Upper lobe of right lung (tissue), 1 donor: Measurements from ENCODE around the gene CTXND1. TPM values are rescaled to one million over a fixed set of nuclear protein-coding genes. Genes with fewer than 3 reads are reported as not detected.

ENCODE experiments used
- ATAC-seq: fragments of 200-7000 bp; cut with Tn5 transposase; one replicate; pipeline ENCODE4 v1.9.1; 2020; ENCODE audit warnings: mild to moderate bottlenecking, moderate library complexity
- DNase-seq: peaks from one replicate; pipeline ENCODE4 v3.0.0-alpha.2; 2020
- H3K27ac ChIP-seq: fragments of 200-600 bp; one replicate; pipeline ENCODE4 v1.8.0; 2022
- H3K27me3 ChIP-seq: fragments of 200-600 bp; one replicate; pipeline ENCODE4 v1.8.0; 2022; ENCODE audit warnings: mild to moderate bottlenecking
- H3K36me3 ChIP-seq: fragments of 200-600 bp; one replicate; pipeline ENCODE4 v1.8.0; 2022
- H3K4me1 ChIP-seq: fragments of 200-600 bp; one replicate; pipeline ENCODE4 v1.8.0; 2022
- H3K4me3 ChIP-seq: fragments of 200-600 bp; one replicate; pipeline ENCODE4 v1.8.0; 2022; ENCODE audit warnings: mild to moderate bottlenecking
- H3K9me3 ChIP-seq: fragments of 200-600 bp; one replicate; pipeline ENCODE4 v1.8.0; 2022
- intact Hi-C: fragments of 100-400 bp; cut with DNase I; formaldehyde crosslinking; loops from one replicate; pipeline ENCODE4 v1.11.0; 2022
- total RNA-seq: library from RNA; stranded (reverse); fragmentation: NEBNext Ultra II Directional; extraction: Animal tissue kit (Norgen Biotek cat#: 25700); gene quantifications from one replicate; pipeline ENCODE4 v1.2.1, GENCODE V29; 2021
- TF ChIP-seq, protein P1 (sequence below): fragments of 200-600 bp; IDR thresholded peaks from one replicate; pipeline ENCODE4 v1.8.0; 2022; ENCODE audit warnings: antibody characterized with exemption
- donor health status: DM: no; HTN: yes; CAD: no; lungs with severe emphysema.

CTXND1 gene
- total RNA-seq, 1 donor from 2014 or later: 1.9 TPM

DNA sequence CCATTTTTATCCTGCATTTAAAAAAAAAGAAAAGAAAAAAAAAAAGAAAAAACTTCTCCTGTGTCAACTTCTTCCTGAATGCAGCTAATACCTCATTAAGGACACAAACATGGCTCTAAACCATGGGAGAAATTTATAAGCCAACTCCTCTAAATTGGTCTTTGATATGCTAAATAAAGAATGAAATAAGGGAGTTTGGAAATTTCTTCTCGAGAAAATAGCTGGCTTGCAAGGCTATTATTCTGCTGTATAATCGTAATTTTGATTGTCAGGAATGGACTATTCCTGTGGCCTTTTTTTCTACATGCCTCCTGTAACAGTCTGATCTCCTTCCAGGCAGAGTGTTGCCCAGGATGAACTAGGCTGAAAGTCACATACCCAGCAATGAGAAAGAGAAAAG lies 20.6 kb downstream of the CTXND1 start:
- DNase-seq (no peak), ATAC-seq (no peak)
- Histone ChIP-seq H3K36me3 (no peaks in the 10 kb centered on the region), H3K4me1 (no peaks in the 10 kb centered on the region), H3K9me3 (no peaks in the 10 kb centered on the region), H3K4me3 (no peak overlapping the region), H3K27ac (no peak overlapping the region), H3K27me3 (no peaks in the 10 kb centered on the region)
- intact Hi-C loops: no loop called here
- TF ChIP-seq, protein P1, sequence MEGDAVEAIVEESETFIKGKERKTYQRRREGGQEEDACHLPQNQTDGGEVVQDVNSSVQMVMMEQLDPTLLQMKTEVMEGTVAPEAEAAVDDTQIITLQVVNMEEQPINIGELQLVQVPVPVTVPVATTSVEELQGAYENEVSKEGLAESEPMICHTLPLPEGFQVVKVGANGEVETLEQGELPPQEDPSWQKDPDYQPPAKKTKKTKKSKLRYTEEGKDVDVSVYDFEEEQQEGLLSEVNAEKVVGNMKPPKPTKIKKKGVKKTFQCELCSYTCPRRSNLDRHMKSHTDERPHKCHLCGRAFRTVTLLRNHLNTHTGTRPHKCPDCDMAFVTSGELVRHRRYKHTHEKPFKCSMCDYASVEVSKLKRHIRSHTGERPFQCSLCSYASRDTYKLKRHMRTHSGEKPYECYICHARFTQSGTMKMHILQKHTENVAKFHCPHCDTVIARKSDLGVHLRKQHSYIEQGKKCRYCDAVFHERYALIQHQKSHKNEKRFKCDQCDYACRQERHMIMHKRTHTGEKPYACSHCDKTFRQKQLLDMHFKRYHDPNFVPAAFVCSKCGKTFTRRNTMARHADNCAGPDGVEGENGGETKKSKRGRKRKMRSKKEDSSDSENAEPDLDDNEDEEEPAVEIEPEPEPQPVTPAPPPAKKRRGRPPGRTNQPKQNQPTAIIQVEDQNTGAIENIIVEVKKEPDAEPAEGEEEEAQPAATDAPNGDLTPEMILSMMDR: no peak

DNA sequence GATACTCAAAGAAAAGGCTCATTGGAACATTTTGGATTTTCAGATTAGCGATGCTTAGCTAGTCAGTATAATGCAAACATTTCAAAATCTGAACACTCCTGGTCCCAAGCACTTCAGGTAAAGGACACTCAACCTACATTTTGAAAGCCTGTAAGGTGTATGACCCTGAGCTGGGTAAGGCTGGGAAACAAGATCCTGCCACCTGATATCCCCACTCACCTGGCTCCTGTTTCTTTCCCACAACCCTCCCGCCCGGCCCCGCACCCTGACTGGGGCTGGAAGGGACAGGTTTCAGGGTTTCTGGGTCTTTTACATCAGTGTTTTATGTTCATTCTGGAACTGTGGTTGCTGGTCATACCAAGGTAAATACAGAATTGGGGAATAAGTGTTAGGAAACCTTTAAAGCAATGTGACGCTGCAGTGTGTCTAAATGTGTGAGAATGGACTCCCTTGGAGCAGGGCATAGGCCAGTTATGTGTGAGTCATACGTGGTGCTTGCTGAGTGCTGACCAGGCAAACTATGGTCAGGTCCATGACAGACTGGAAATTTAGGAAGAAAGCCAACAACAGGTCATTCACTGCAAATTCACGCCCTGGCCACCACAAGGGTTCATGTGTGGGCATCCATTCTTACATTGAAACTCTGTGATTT lies 22.9 kb downstream of the CTXND1 start:
- ATAC-seq (peak; percentile 92), DNase-seq (peak; percentile 69)
- Histone ChIP-seq H3K9me3 (no peaks in the 10 kb centered on the region), H3K27ac (no peak overlapping the region), H3K27me3 (no peaks in the 10 kb centered on the region), H3K4me1 (no peaks in the 10 kb centered on the region), H3K4me3 (no peak overlapping the region), H3K36me3 (no peaks in the 10 kb centered on the region)
- TF ChIP-seq, protein P1: no peak
- intact Hi-C loops: no loop called here

DNA sequence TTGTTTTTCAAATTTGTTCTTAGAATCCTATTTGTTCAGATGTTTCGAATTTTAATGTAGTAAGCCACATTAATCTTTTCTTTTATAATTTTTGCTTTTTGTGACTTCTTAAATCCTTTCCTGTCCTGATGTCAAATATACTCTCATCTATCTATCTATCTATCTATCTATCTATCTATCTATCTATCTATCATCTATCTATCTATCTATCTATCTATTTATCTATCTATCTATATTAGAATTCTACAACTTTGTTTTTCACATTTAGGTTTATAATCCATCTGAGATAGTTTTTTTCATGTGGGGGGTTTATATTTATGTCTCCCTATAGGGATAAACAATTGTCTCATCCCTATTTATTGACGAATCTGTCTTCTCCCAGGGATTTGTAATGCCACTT lies 32.1 kb downstream of the CTXND1 start:
- Histone ChIP-seq H3K36me3 (no peaks in the 10 kb centered on the region), H3K4me3 (no peak overlapping the region), H3K4me1 (no peaks in the 10 kb centered on the region), H3K27ac (no peak overlapping the region), H3K9me3 (no peaks in the 10 kb centered on the region), H3K27me3 (no peaks in the 10 kb centered on the region)
- ATAC-seq: no peak
- intact Hi-C loops: no loop called here
- TF ChIP-seq, protein P1: no peak
- DNase-seq: no peak

DNA sequence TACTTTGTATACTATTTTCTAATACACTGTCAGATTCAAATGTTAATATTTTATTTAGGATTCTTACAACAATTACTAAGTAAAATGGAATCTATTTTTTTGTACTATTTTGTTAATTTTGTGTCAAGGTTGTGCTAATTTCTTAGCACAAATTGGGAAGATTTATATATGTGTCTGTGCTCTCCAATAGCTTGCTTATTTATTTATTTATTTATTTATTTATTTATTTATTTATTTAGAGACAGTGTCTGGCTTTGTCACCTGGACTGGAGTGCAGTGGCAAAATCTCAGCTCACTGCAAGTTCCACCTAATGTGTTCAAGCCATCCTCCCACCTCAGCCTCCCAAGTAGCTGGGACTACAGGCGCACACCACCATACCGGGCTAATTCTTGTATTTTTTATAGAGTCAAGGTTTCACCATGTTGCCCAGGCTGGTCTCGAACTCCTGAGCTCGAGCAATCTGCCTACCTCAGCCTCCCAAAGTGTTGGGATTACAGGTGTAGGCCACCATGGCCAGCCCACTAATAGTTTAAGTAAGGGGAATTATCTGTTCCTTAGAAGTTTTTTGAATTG lies 34.6 kb downstream of the CTXND1 start:
- H3K4me1 ChIP-seq: no peaks in the 10 kb centered on the region
- no peaks in the 10 kb centered on the region for H3K36me3 ChIP-seq
- no peaks in the 10 kb centered on the region for H3K9me3 ChIP-seq
- no peaks in the 10 kb centered on the region for H3K27me3 ChIP-seq
- TF ChIP-seq, protein P1: no peak
- ATAC-seq: no peak
- intact Hi-C loops: no loop called here
- no peak overlapping the region for H3K27ac ChIP-seq
- no peak overlapping the region for H3K4me3 ChIP-seq
- DNase-seq: no peak

DNA sequence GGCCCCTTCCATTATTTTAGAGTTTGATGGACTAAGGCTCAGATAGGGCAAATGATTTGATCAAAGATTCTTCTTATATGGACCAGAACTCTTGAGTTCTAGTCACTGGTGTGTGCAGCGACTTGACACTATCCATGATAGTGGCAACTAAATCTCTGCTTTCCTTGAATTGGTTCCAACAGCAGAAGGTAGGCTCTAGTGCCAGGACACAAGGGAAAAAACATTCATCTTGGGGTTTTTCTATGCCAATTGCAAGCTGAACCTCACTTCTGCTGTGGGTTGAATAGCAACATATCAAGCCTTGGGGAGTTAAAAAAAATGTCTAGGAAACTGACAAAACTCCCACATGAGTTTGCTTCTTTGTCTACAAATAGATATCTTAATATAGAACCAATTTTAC lies 35.1 kb downstream of the CTXND1 start:
- ATAC-seq (no peak), DNase-seq (no peak)
- Histone ChIP-seq H3K27me3 (no peaks in the 10 kb centered on the region), H3K9me3 (no peaks in the 10 kb centered on the region), H3K4me3 (no peak overlapping the region), H3K4me1 (no peaks in the 10 kb centered on the region), H3K27ac (no peak overlapping the region), H3K36me3 (no peaks in the 10 kb centered on the region)
- intact Hi-C loops: no loop called here
- TF ChIP-seq, protein P1: no peak

DNA sequence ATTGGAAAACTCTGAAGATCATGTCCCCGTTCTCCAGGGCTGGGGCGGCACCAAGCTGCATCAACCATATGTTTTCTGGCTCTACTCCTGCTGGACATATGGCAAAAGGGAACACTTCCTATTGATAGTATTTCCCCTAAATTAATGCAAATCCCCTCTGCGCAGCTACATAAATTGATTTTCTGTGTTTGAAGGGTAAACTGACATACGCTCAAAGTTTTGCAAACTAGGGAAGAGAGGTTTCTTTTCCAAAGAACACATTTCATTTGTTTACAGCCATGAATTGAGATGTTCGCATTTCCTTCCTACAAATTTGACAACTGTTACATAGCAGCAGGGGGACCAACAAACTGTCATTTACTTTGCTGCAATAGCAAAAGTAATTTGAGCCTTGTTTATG lies 35.9 kb downstream of the CTXND1 start:
- intact Hi-C loops: no loop called here
- H3K27ac ChIP-seq: no peak overlapping the region

More for the DNA sequence above, 35.9 kb downstream of the CTXND1 start:
- ATAC-seq (no peak), DNase-seq (no peak)
- Histone ChIP-seq H3K36me3 (no peaks in the 10 kb centered on the region), H3K9me3 (no peaks in the 10 kb centered on the region), H3K4me3 (no peak overlapping the region), H3K4me1 (no peaks in the 10 kb centered on the region), H3K27me3 (no peaks in the 10 kb centered on the region)
- TF ChIP-seq, protein P1: no peak
